Spleen (tissue), 7 donors: ENCODE data around the gene HMCN1.

Source experiments
- CTCF ChIP-seq, 11 experiments: fragments of 200-600 bp in 7 of 11; fragments of 450-650 bp in 4 of 11; sonication (generic) in 4 of 11; IDR thresholded peaks in 8 of 11; conservative IDR thresholded peaks in 3 of 11; 1 replicate in 7 of 11; 2 replicates in 4 of 11; pipeline versions ENCODE4 v1.4.0 to v1.8.0; 2016 to 2021; ENCODE audit warnings: antibody characterized with exemption in 11 of 11, inconsistent platforms in 4 of 11, mild to moderate bottlenecking in 1 of 11
- POLR2A ChIP-seq, 3 donors: fragments of 450-650 bp; IDR thresholded peaks; one replicate each; pipeline ENCODE4 v1.5.1; 2017; ENCODE audit warnings: antibody characterized with exemption in 3 of 3, mild to moderate bottlenecking in 1 of 3
- donor health status: DM: no; HTN: no; CAD: no; lungs with moderate emphysema.
- donor health status: DM: no; HTN: no; CAD: no.
- donor health status: DM: no; HTN: no; CAD: no.

GRCh38 chr1:186099336-186100104, 365.3 kb downstream of the HMCN1 start:
- TF ChIP-seq POLR2A (IDR thresholded peaks at IDR 0.05): no peak
- no peak for TF ChIP-seq CTCF (IDR thresholded peaks at IDR 0.05 in 8 of 11, conservative IDR thresholded peaks at IDR 0.05 in 3 of 11)
